B cell (primary cell): ENCODE data around the gene ISL2. TPM values are rescaled to one million over a fixed set of nuclear protein-coding genes. Genes with fewer than 3 reads are reported as not detected.

Experiments used
- ATAC-seq: fragments of 200-7000 bp; cut with Tn5 transposase; one replicate; pipeline ENCODE4 v1.10.0; 2021; ENCODE audit warnings: low read depth, mild to moderate bottlenecking, moderate number of reproducible peaks, moderate library complexity
- CTCF ChIA-PET: fragments of 350-600 bp; sonication (Branson Sonifier 250); formaldehyde crosslinking; loops from one replicate; lab custom pipeline; 2021; ENCODE audit warnings: antibody characterized with exemption, inconsistent platforms; lab: Charles Lee
- POLR2A ChIA-PET: fragments of 350-600 bp; sonication (Branson Sonifier 250); formaldehyde crosslinking; loops from one replicate; lab custom pipeline; 2021; ENCODE audit warnings: antibody characterized with exemption; lab: Charles Lee
- DNase-seq: peaks from one replicate; pipeline ENCODE4 v3.0.0; 2013
- H2AFZ ChIP-seq: 2 replicates; pipeline ENCODE4 v1.6.1; 2012; ENCODE audit warnings: mild to moderate bottlenecking, low read depth, low read length; ENCODE audit not compliant: insufficient read depth, poor library complexity, severe bottlenecking
- H3K27ac ChIP-seq, 2 donors: 1 replicate in 1 of 2; 2 replicates in 1 of 2; pipeline ENCODE4 v1.5.1; 2012 to 2013; ENCODE audit warnings: low read length in 2 of 2, mild to moderate bottlenecking in 2 of 2, moderate library complexity in 1 of 2
- H3K27me3 ChIP-seq, 4 experiments: fragments of 200-600 bp in 1 of 4; sonication (generic) in 1 of 4; replicated peaks in 1 of 4; 1 replicate in 2 of 4; 2 replicates in 2 of 4; pipeline versions ENCODE4 v1.6.1 to v1.7.0; 2013 to 2016; ENCODE audit warnings: low read length in 3 of 4, mild to moderate bottlenecking in 2 of 4, mixed read lengths in 1 of 4, moderate library complexity in 1 of 4; ENCODE audit not compliant: insufficient read depth in 4 of 4, control insufficient read depth in 3 of 4; ENCODE audit errors: control extremely low read depth in 1 of 4
- H3K36me3 ChIP-seq, 2 experiments: replicated peaks in 1 of 2; 1 replicate in 1 of 2; 2 replicates in 1 of 2; pipeline versions ENCODE4 v1.6.1 to v1.7.1; 2013; ENCODE audit warnings: low read length in 1 of 2; ENCODE audit not compliant: insufficient read depth in 2 of 2, control insufficient read depth in 1 of 2; ENCODE audit errors: control extremely low read depth in 1 of 2, extremely low read depth in 1 of 2
- H3K4me1 ChIP-seq, 2 donors: fragments of 200-600 bp in 1 of 2; sonication (generic) in 1 of 2; 1 replicate in 1 of 2; 2 replicates in 1 of 2; pipeline versions ENCODE4 v1.5.1 to v1.6.1; 2013 to 2017; ENCODE audit warnings: low read length in 2 of 2; ENCODE audit not compliant: control insufficient read depth in 2 of 2, insufficient read depth in 2 of 2
- H3K4me2 ChIP-seq: replicated peaks from 2 replicates; pipeline ENCODE3; 2012; ENCODE audit warnings: mild to moderate bottlenecking, low read depth, low read length; ENCODE audit not compliant: poor library complexity, severe bottlenecking
- H3K4me3 ChIP-seq, 5 experiments: fragments of 200-600 bp in 1 of 5; sonication (generic) in 1 of 5; 1 replicate in 3 of 5; 2 replicates in 2 of 5; pipeline versions ENCODE4 v1.5.1 to v1.7.0; 2011 to 2016; ENCODE audit warnings: low read length in 4 of 5, mild to moderate bottlenecking in 4 of 5, low read depth in 2 of 5, control low read depth in 1 of 5, moderate library complexity in 1 of 5; ENCODE audit not compliant: insufficient read depth in 1 of 5; ENCODE audit errors: control extremely low read depth in 1 of 5, extremely low read depth in 1 of 5
- H3K79me2 ChIP-seq: fragments of 200-600 bp; sonication (generic); one replicate; pipeline ENCODE4 v1.6.0; 2016; ENCODE audit warnings: low read length; ENCODE audit not compliant: control insufficient read depth, insufficient read depth
- H3K9ac ChIP-seq: fragments of 200-600 bp; sonication (generic); 2 replicates; pipeline ENCODE4 v1.6.1; 2017; ENCODE audit warnings: mild to moderate bottlenecking, low read length, moderate library complexity
- H3K9me3 ChIP-seq, 3 donors: one replicate each; pipeline versions ENCODE4 v1.6.1 to v1.7.1; 2013; ENCODE audit warnings: low read length in 2 of 3; ENCODE audit not compliant: control insufficient read depth in 2 of 3, insufficient read depth in 1 of 3; ENCODE audit errors: control extremely low read depth in 1 of 3
- H4K20me1 ChIP-seq: 2 replicates; pipeline ENCODE4 v1.6.0; 2012; ENCODE audit warnings: mild to moderate bottlenecking, low read length; ENCODE audit not compliant: insufficient read depth, control insufficient read depth, poor library complexity, severe bottlenecking
- H3K27ac Mint-ChIP-seq: one replicate; pipeline ENCODE4 v1.8.0; 2021; ENCODE audit warnings: mixed read lengths
- H3K27me3 Mint-ChIP-seq: one replicate; pipeline ENCODE4 v1.8.0; 2021; ENCODE audit warnings: mixed read lengths
- H3K4me1 Mint-ChIP-seq: one replicate; pipeline ENCODE4 v1.8.0; 2021; ENCODE audit warnings: mixed read lengths
- H3K4me3 Mint-ChIP-seq: one replicate; pipeline ENCODE4 v1.8.0; 2021; ENCODE audit warnings: mixed read lengths
- H3K9me3 Mint-ChIP-seq: one replicate; pipeline ENCODE4 v1.8.0; 2022; ENCODE audit warnings: mixed read lengths; ENCODE audit not compliant: insufficient read depth
- CTCF ChIP-seq: fragments of 200-600 bp; IDR thresholded peaks from one replicate; pipeline ENCODE4 v1.8.0; 2022; ENCODE audit warnings: antibody characterized with exemption, mild to moderate bottlenecking
- EZH2 ChIP-seq: IDR thresholded peaks from 2 replicates; pipeline ENCODE4 v1.6.1; 2012; ENCODE audit warnings: borderline replicate concordance, low read depth, mild to moderate bottlenecking, moderate library complexity, low read length; ENCODE audit not compliant: insufficient read depth, poor library complexity, severe bottlenecking
- WGBS: methylation state at CpG from one replicate; pipeline ENCODE4 v1.1.5; 2013; ENCODE audit warnings: missing lambda C conversion rate; ENCODE audit not compliant: insufficient coverage; 5-methylcytosine and 5-hydroxymethylcytosine counted together
- intact Hi-C: fragments of 100-400 bp; cut with micrococcal nuclease; formaldehyde crosslinking; loops from one replicate; pipeline ENCODE4 v1.10.0; 2022
- polyA plus RNA-seq: library from polyadenylated mRNA; depleted of rRNA; stranded (reverse); fragments of >200 nt; gene quantifications from 2 replicates; pipeline ENCODE4 v1.2.3, GENCODE V29; 2012
- total RNA-seq, 2 donors: library from RNA; stranded (reverse); fragments of 120-200 nt in 1 of 2; gene quantifications; 1 replicate in 1 of 2; 2 replicates in 1 of 2; pipeline versions ENCODE4 v1.2.3 to v1.2.4, GENCODE V29; 2013 to 2022

Gene ISL2
- total and polyA plus RNA-seq, 2 donors (not counting 1 experiment from before 2014, with no cell fraction given): 0.59 to 1.8 TPM

DNA sequence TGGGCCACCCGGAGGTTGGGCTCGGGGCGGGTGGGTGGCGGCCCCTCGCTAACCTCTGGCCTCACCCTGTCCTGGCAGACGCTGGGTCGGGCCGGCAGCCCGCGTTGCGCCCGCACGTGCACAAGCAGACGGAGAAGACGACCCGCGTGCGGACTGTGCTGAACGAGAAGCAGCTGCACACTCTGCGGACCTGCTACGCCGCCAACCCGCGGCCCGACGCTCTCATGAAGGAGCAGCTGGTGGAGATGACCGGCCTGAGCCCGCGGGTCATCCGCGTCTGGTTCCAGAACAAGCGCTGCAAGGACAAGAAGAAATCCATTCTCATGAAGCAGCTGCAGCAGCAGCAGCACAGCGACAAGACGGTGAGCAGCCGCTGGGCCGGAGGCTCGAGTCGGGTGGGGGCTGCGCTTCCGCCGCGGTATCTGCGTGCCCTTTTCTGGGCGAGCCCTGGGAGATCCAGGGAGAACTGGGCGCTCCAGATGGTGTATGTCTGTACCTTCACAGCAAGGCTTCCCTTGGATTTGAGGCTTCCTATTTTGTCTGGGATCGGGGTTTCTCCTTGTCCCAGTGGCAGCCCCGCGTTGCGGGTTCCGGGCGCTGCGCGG lies 3.7 kb downstream of the ISL2 start:
- Histone ChIP-seq H3K27ac (no peak overlapping the region), H3K9ac (peak overlapping the region; percentile 70), H3K4me1 (peaks cover 78 to 89% of the 10 kb centered on the region in 2 donors), H3K4me2 (peak overlapping the region; percentile 96), H3K27me3 (peaks cover 6 to 93% (median 76%) of the 10 kb centered on the region in 4 experiments), H3K79me2 (no peaks in the 10 kb centered on the region), H3K9me3 (peaks cover 3 to 70% (median 10%) of the 10 kb centered on the region in 3 donors), H4K20me1 (peaks cover 41% of the 10 kb centered on the region), H2AFZ (peak overlapping the region; percentile 75), H3K4me3 (peak overlapping the region; percentile 32 to 73 (median 53)), H3K36me3 (no peaks in the 10 kb centered on the region)
- 1% methylated on average over 53 of the region's 53 CpGs for WGBS
- peak overlapping the region; percentile 90 for H3K4me3 Mint-ChIP-seq
- CTCF ChIA-PET: no interaction called here
- POLR2A ChIA-PET: interaction anchor here (1.3 kb wide), 1 partner anchor 29 kb away, joined by 7 read pairs; the partner anchor contains the start of gene ETFA
- H3K4me1 Mint-ChIP-seq: peaks cover 62% of the 10 kb centered on the region
- peak; percentile 81 for DNase-seq
- H3K9me3 Mint-ChIP-seq: no peaks in the 10 kb centered on the region
- intact Hi-C loops: no loop called here
- H3K27me3 Mint-ChIP-seq: peaks cover 74% of the 10 kb centered on the region
- H3K27ac Mint-ChIP-seq: peak overlapping the region; percentile 51
- TF ChIP-seq CTCF: no peak
- TF ChIP-seq EZH2: peak; percentile 54
- ATAC-seq: peak; percentile 12

DNA sequence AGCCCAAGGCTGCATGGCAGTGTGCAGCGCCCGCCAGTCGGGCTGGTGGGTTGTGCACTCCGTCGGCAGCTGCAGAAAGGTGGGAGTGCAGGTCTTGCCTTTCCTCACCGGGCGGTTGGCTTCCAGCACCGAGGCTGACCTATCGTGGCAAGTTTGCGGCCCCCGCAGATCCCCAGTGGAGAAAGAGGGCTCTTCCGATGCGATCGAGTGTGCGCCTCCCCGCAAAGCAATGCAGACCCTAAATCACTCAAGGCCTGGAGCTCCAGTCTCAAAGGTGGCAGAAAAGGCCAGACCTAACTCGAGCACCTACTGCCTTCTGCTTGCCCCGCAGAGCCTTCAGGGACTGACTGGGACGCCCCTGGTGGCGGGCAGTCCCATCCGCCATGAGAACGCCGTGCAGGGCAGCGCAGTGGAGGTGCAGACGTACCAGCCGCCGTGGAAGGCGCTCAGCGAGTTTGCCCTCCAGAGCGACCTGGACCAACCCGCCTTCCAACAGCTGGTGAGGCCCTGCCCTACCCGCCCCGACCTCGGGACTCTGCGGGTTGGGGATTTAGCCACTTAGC lies 4.3 kb downstream of the ISL2 start:
- H3K36me3 ChIP-seq: no peaks in the 10 kb centered on the region
- peak overlapping the region; percentile 32 to 73 (median 53) for H3K4me3 ChIP-seq
- H3K27me3 ChIP-seq: peaks cover 6 to 93% (median 77%) of the 10 kb centered on the region in 4 experiments
- ChIA-PET POLR2A (interaction anchor here (1.3 kb wide), 1 partner anchor 29 kb away, joined by 7 read pairs; the partner anchor contains the start of gene ETFA), CTCF (interaction anchor here (1.2 kb wide), 1 partner anchor 106 kb away, joined by 4 read pairs; no protein-coding TSS in a partner anchor)
- intact Hi-C loops: no loop called here
- H3K4me1 ChIP-seq: peaks cover 78 to 89% of the 10 kb centered on the region in 2 donors
- Mint-ChIP-seq H3K27me3 (peaks cover 74% of the 10 kb centered on the region), H3K9me3 (no peaks in the 10 kb centered on the region), H3K4me1 (peaks cover 62% of the 10 kb centered on the region), H3K4me3 (peak overlapping the region; percentile 90), H3K27ac (no peak overlapping the region)
- H3K27ac ChIP-seq: no peak overlapping the region
- DNase-seq (peak; percentile 80), ATAC-seq (peak; percentile 56)
- H4K20me1 ChIP-seq: peaks cover 41% of the 10 kb centered on the region
- WGBS: 3% methylated on average over 35 of the region's 35 CpGs
- TF ChIP-seq CTCF: peak; percentile 40
- no peak for TF ChIP-seq EZH2
- H3K4me2 ChIP-seq: peak overlapping the region; percentile 96
- H3K79me2 ChIP-seq: no peaks in the 10 kb centered on the region
- H3K9ac ChIP-seq: peak overlapping the region; percentile 70
- peak overlapping the region; percentile 75 for H2AFZ ChIP-seq
- peaks cover 3 to 69% (median 10%) of the 10 kb centered on the region in 3 donors for H3K9me3 ChIP-seq
